Measurements from ENCODE around the gene ZNF367. TPM values are rescaled to one million over a fixed set of nuclear protein-coding genes. Genes with fewer than 3 reads are reported as not detected.
A peak's percentile ranks its signal among the peaks of the same experiment; 100 is the strongest.

The ZNF367 gene
- total RNA-seq, 2 experiments from 2014 or later, result 29.3 to 30.1 TPM

GRCh38 chr9:96386157-96386556, 32.0 kb downstream of the ZNF367 start:
- no peak overlapping the region for H3K27ac Mint-ChIP-seq
- peaks cover 26% of the 10 kb centered on the region for H3K4me1 Mint-ChIP-seq (ENCODE audit: low read depth)
- ChIA-PET CTCF (interaction anchor here (1.2 kb wide), 1 partner anchor 58 kb away, joined by 3 read pairs; no protein-coding TSS in a partner anchor), POLR2A (no interaction called here)
- intact Hi-C loops (cut with micrococcal nuclease), result no loop called here
- no peaks in the 10 kb centered on the region for H3K9me3 Mint-ChIP-seq
- H3K4me3 Mint-ChIP-seq, result no peak overlapping the region
- no peaks in the 10 kb centered on the region for H3K27me3 Mint-ChIP-seq
- ATAC-seq (no peak), DNase-seq (no peak)
- peaks cover 47% of the 10 kb centered on the region for H3K36me3 Mint-ChIP-seq (ENCODE audit: low read depth)
- no peak for TF ChIP-seq CTCF (IDR thresholded peaks at IDR 0.05)

- intact Hi-C loops (cut with micrococcal nuclease), result no loop called here
- ChIA-PET CTCF (interaction anchor here (0.9 kb wide), 1 partner anchor 28 kb away, joined by 3 read pairs; no protein-coding TSS in a partner anchor), POLR2A (interaction anchor here (0.7 to 1.7 kb wide), 2 partner anchors 16 to 26 kb away, joined by 3 to 6 read pairs; no protein-coding TSS in a partner anchor)
- ATAC-seq (peak; percentile 51), DNase-seq (peak; percentile 16)
- Mint-ChIP-seq H3K9me3 (no peaks in the 10 kb centered on the region), H3K27me3 (no peaks in the 10 kb centered on the region), H3K36me3 (ENCODE audit: low read depth) (peaks cover 29% of the 10 kb centered on the region), H3K27ac (peak within 1 kb of the TSS; percentile 47), H3K4me3 (peak within 1 kb of the TSS; percentile 67), H3K4me1 (ENCODE audit: low read depth) (peaks cover 33% of the 10 kb centered on the region)
- no peak for TF ChIP-seq CTCF (IDR thresholded peaks at IDR 0.05)
Observed at GRCh38 chr9:96383165-96383942, 34.8 kb downstream of the ZNF367 start, which contains the start of gene SLC35D2. TSS of gene SLC35D2 (minus strand) at chr9:96383711. CDS start at chr9:96383634, 77 bp downstream.

GRCh38 chr9:96382839-96383164, 35.4 kb downstream of the ZNF367 start:
- TF ChIP-seq CTCF (IDR thresholded peaks at IDR 0.05), result no peak
- ChIA-PET POLR2A (interaction anchor here (0.7 to 1.7 kb wide), 2 partner anchors 17 to 27 kb away, joined by 3 to 6 read pairs; no protein-coding TSS in a partner anchor), CTCF (interaction anchor here (0.9 kb wide), 1 partner anchor 27 kb away, joined by 3 read pairs; no protein-coding TSS in a partner anchor)
- DNase-seq (no peak), ATAC-seq (no peak)
- H3K4me1 Mint-ChIP-seq (ENCODE audit: low read depth), result peaks cover 33% of the 10 kb centered on the region
- no peaks in the 10 kb centered on the region for H3K27me3 Mint-ChIP-seq
- peak overlapping the region; percentile 67 for H3K4me3 Mint-ChIP-seq
- intact Hi-C loops (cut with micrococcal nuclease), result no loop called here
- no peaks in the 10 kb centered on the region for H3K9me3 Mint-ChIP-seq
- H3K27ac Mint-ChIP-seq, result no peak overlapping the region
- H3K36me3 Mint-ChIP-seq (ENCODE audit: low read depth), result peaks cover 24% of the 10 kb centered on the region

GRCh38 chr9:96382175-96382574, 36.0 kb downstream of the ZNF367 start:
- no peaks in the 10 kb centered on the region for H3K9me3 Mint-ChIP-seq
- peaks cover 33% of the 10 kb centered on the region for H3K4me1 Mint-ChIP-seq (ENCODE audit: low read depth)
- peak; percentile 42 for ATAC-seq
- H3K4me3 Mint-ChIP-seq, result no peak overlapping the region
- intact Hi-C loops (cut with micrococcal nuclease), result no loop called here
- peak; percentile 33 for DNase-seq
- CTCF ChIA-PET, result interaction anchor here (0.8 to 0.9 kb wide), 2 partner anchors 27 to 65 kb away, joined by 3 read pairs; no protein-coding TSS in a partner anchor
- no peak for TF ChIP-seq CTCF (IDR thresholded peaks at IDR 0.05)
- no peak overlapping the region for H3K27ac Mint-ChIP-seq
- H3K36me3 Mint-ChIP-seq (ENCODE audit: low read depth), result peaks cover 20% of the 10 kb centered on the region
- POLR2A ChIA-PET, result interaction anchor here (1.7 kb wide), 1 partner anchor 28 kb away, joined by 6 read pairs; no protein-coding TSS in a partner anchor
- H3K27me3 Mint-ChIP-seq, result no peaks in the 10 kb centered on the region

GRCh38 chr9:96381696-96382095, 36.5 kb downstream of the ZNF367 start:
- Mint-ChIP-seq H3K36me3 (ENCODE audit: low read depth) (peaks cover 15% of the 10 kb centered on the region), H3K27me3 (no peaks in the 10 kb centered on the region), H3K4me1 (ENCODE audit: low read depth) (peaks cover 33% of the 10 kb centered on the region), H3K27ac (no peak overlapping the region), H3K4me3 (no peak overlapping the region), H3K9me3 (no peaks in the 10 kb centered on the region)
- no peak for TF ChIP-seq CTCF (IDR thresholded peaks at IDR 0.05)
- POLR2A ChIA-PET, result interaction anchor here (1.7 kb wide), 1 partner anchor 28 kb away, joined by 6 read pairs; no protein-coding TSS in a partner anchor
- ATAC-seq (no peak), DNase-seq (no peak)
- intact Hi-C loops (cut with micrococcal nuclease), result no loop called here
- CTCF ChIA-PET, result interaction anchor here (0.8 kb wide), 1 partner anchor 65 kb away, joined by 3 read pairs; no protein-coding TSS in a partner anchor

All from activated CD8-positive, alpha-beta T cell treated with anti-CD3 and anti-CD28 coated beads for 36 hours (primary cell).